Spinal cord (tissue), 10 donors: ENCODE results near the gene ATCAY. TPM values are rescaled to one million over a fixed set of nuclear protein-coding genes. Genes with fewer than 3 reads are reported as not detected.

Source experiments
- DNase-seq, 6 donors: peaks; one replicate each; pipeline versions ENCODE4 v3.0.0 to v3.0.0-alpha.2; 2013 to 2015; ENCODE audit warnings: low spot score in 6 of 6, low read depth in 4 of 6
- H3K27ac ChIP-seq: one replicate; pipeline ENCODE4 v1.5.1; 2013; ENCODE audit warnings: low read depth, low read length, control low read depth
- H3K27me3 ChIP-seq: one replicate; pipeline ENCODE4 v1.6.1; 2013; ENCODE audit warnings: low read length; ENCODE audit not compliant: control insufficient read depth, insufficient read depth
- H3K36me3 ChIP-seq: one replicate; pipeline ENCODE4 v1.6.1; 2013; ENCODE audit warnings: low read length; ENCODE audit not compliant: control insufficient read depth, insufficient read depth
- H3K4me1 ChIP-seq: one replicate; pipeline ENCODE4 v1.6.1; 2013; ENCODE audit warnings: low read length; ENCODE audit not compliant: control insufficient read depth, insufficient read depth
- H3K4me3 ChIP-seq: one replicate; pipeline ENCODE4 v1.5.1; 2013; ENCODE audit warnings: low read depth, low read length, control low read depth
- H3K9me3 ChIP-seq: one replicate; pipeline ENCODE4 v1.6.1; 2013; ENCODE audit warnings: low read length; ENCODE audit not compliant: control insufficient read depth, insufficient read depth
- WGBS: methylation state at CpG from one replicate; pipeline ENCODE4 v1.1.5; 2013; ENCODE audit warnings: missing lambda C conversion rate; ENCODE audit not compliant: insufficient coverage; 5-methylcytosine and 5-hydroxymethylcytosine counted together
- polyA plus RNA-seq, 2 donors: library from polyadenylated mRNA; unstranded; fragments of 120-200 nt; gene quantifications; one replicate each; pipeline ENCODE4 v1.2.1, GENCODE V29; 2013; ENCODE audit not compliant: insufficient read length in 2 of 2
- total RNA-seq, 2 donors: library from RNA; depleted of rRNA in 1 of 2; stranded (reverse); fragments of 120-200 nt in 1 of 2; fragments of >200 nt in 1 of 2; gene quantifications; one replicate each; pipeline versions ENCODE4 v1.2.3 to v1.2.4, GENCODE V29; 2013 to 2014
- donor health status: healthy.

ATCAY gene
- total and polyA plus RNA-seq, 4 donors: 38.1 to 158 (median 91.5) TPM

DNA sequence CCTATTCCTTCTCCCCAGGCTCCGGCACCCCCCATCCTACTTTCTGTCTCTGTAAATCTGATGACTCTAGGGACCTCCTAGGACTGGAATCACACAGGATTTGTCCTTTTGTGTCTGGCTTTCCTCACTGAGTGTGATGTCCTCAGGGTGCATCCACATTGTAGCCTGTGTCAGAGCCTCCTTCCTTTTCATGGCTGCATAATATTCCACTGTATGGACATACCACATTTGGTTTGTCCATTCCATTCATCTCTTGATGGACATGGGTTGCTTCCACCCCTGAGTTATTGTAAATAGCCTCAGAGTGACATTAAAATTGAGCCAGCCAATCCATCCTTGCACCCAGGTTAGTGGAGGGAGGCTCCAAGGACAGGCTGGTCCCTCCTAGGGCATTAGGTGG lies 29.6 kb downstream of the ATCAY start:
- H3K27me3 ChIP-seq: no peaks in the 10 kb centered on the region
- H3K4me1 ChIP-seq: no peaks in the 10 kb centered on the region
- H3K36me3 ChIP-seq: peaks cover 86% of the 10 kb centered on the region
- peaks cover 3% of the 10 kb centered on the region for H3K9me3 ChIP-seq
- DNase-seq: no peak
- WGBS: 94% methylated on average over 1 of the region's 1 CpG
- no peak overlapping the region for H3K4me3 ChIP-seq
- no peak overlapping the region for H3K27ac ChIP-seq

DNA sequence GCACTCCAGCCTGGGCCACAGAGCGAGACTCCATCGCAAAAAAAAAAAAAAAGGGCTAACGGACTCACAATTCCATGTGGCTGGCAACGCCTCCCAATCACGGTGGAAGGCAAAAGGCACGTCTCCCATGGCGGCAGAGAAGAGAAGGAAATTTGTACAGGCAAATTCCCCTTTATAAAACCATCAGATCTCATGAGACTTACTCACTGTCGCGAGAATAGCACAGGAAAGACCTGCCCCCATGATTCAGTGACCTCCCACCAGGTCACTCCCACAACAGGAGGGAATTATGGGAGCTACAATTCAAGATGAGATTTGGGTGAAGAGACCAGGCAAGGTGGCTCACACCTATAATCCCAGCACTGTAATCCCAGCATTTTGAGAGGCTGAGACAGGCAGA lies 33.7 kb downstream of the ATCAY start:
- peaks cover 83% of the 10 kb centered on the region for H3K36me3 ChIP-seq
- peaks cover 3% of the 10 kb centered on the region for H3K9me3 ChIP-seq
- H3K27me3 ChIP-seq: no peaks in the 10 kb centered on the region
- H3K27ac ChIP-seq: no peak overlapping the region
- no CpG with 5 or more reads among the region's 9 CpGs for WGBS
- no peaks in the 10 kb centered on the region for H3K4me1 ChIP-seq
- no peak for DNase-seq
- no peak overlapping the region for H3K4me3 ChIP-seq

DNA sequence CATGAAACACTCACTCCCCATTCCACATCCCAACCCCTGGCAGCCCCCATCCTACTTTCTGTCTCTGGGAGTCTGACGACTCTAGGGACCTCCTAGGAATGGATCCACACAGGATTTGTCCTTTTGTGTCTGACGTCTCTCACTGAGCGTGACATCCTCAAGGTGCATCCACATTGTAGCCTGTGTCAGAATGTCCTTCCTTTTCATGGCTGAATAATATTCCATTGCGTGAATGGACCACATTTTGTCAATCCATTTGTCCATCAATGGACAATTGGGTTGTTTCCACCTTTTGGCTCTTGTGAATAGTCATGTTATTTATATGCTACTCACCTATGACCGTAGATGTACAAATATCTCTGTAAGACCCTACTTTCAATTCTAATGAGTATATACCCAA lies 35.5 kb downstream of the ATCAY start:
- Histone ChIP-seq H3K27me3 (no peaks in the 10 kb centered on the region), H3K4me1 (no peaks in the 10 kb centered on the region), H3K27ac (no peak overlapping the region), H3K9me3 (no peaks in the 10 kb centered on the region), H3K4me3 (no peak overlapping the region), H3K36me3 (peaks cover 77% of the 10 kb centered on the region)
- 59% methylated on average over 3 of the region's 5 CpGs for WGBS
- DNase-seq: no peak

DNA sequence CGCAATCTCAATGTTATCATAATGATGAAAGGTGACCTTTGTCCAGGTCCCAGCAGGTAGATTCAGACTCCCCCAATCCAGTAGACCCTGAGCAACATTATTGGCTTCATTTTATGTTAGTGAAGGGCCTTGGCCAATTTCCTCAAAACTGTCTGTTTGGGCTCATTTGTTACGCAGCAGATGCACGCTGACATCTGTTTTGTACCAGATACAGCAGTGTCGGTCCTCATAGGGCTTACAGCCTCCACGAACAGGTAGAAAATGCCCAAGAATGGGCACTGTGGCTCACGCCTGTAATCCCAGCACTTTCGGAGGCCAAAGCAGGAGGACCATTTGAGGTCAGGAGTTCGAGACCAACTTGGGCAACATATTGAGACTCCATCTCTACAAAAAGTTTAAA lies 39.3 kb downstream of the ATCAY start:
- DNase-seq: no peak
- WGBS: 97% methylated on average over 3 of the region's 8 CpGs
- Histone ChIP-seq H3K36me3 (peaks cover 84% of the 10 kb centered on the region), H3K27ac (no peak overlapping the region), H3K4me3 (no peak overlapping the region), H3K9me3 (peaks cover 2% of the 10 kb centered on the region), H3K27me3 (no peaks in the 10 kb centered on the region), H3K4me1 (no peaks in the 10 kb centered on the region)

GRCh38 chr19:3923096-3923758 lies 42.7 kb downstream of the ATCAY start:
- peaks cover 71% of the 10 kb centered on the region for H3K36me3 ChIP-seq
- no peak for DNase-seq
- no peaks in the 10 kb centered on the region for H3K4me1 ChIP-seq
- H3K4me3 ChIP-seq: no peak overlapping the region
- H3K27ac ChIP-seq: no peak overlapping the region
- no peaks in the 10 kb centered on the region for H3K27me3 ChIP-seq
- peaks cover 4% of the 10 kb centered on the region for H3K9me3 ChIP-seq

DNA sequence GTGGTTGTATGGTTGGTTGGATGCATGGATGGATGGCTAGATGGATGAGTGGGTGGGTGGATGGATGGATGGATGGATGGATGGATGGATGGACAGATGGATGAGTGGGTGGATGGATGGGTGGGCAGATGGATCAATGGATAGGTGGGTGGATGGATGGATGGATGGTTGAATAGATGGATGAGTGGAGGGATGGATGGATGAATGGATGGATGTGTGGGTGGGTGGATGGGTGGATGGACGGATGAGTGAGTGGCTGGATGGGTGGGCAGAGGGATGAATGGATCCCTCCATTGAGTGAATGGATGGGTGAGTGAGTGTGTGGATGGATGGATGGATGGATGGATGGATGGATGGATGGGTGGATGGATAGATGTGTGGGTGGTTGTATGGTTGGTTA lies 43.4 kb downstream of the ATCAY start:
- Histone ChIP-seq H3K36me3 (peaks cover 64% of the 10 kb centered on the region), H3K4me1 (no peaks in the 10 kb centered on the region), H3K9me3 (peaks cover 4% of the 10 kb centered on the region), H3K4me3 (no peak overlapping the region), H3K27ac (no peak overlapping the region), H3K27me3 (no peaks in the 10 kb centered on the region)
- WGBS: 88% methylated on average over 1 of the region's 1 CpG
- no peak for DNase-seq

DNA sequence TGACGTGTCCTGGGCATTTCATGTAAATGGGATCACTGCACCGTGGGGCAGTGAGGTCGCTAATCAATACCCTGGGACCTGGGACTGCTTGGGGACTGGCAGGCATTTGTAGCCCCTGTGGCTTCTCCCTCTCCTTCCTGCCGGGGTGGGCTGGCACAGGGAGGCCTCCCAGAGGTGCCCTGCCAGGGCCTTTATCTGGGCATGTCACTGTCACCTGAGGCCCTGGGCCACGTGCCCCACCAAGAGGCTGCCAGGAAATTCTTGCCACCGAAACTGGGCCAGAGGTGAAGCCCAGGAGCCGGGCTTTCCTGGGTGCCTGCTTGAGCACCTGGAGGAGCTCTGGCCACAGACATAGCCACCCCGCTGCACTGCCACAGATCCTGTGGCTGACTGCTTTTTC lies 50.6 kb downstream of the ATCAY start:
- Histone ChIP-seq H3K27ac (no peak overlapping the region), H3K27me3 (peaks cover 22% of the 10 kb centered on the region), H3K4me3 (no peak overlapping the region), H3K4me1 (peaks cover 10% of the 10 kb centered on the region), H3K9me3 (no peaks in the 10 kb centered on the region), H3K36me3 (peaks cover 7% of the 10 kb centered on the region)
- 76% methylated on average over 8 of the region's 8 CpGs for WGBS
- no peak for DNase-seq

DNA sequence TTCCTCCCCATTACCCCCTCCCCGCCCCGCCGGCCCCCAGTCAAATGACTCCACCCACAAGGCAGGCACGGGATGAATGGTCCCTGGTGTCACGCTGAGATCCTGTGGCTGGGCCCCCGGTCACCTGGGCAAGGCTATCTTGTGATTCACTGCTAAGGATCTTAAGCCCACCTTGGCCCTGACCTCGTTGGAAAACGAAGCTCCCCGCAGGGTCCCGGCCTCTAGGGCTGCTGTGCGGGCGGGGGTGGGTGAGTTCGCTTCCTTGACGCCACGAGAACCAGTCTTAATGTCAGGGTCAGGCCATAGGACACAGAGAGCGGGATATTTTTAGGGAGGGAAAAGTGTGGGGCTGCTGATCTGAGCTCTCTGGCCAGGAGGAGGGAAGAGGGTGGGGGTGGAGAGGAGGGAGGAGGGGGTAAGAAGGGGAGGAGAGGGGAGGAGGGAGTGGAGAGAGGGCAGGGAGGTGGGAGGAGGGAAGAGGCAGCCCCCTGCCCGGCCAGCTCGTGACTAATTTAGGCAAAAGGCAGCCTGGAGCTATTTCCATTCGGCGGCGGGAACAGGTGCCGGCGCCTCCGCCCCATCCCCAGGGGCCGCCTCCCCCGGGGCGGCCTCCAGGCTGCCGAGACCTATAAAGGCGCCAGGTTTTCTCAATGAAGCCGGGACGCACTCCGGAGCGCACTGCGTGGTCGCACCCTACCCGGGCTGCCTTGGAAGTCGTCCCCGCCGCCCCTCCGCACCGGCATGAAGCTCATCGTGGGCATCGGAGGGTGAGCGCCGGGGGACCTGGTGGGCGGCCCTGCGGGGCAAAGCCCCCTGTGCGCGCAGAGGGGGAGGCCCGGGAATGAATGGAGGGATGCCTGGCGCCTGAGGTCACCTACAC lies 52.7 kb downstream of the ATCAY start, which contains the start of gene NMRK2:
NMRK2 (plus strand) TSS at position 139 of the 880 bp plus-strand sequence; CDS start at position 742, 603 bp downstream.
- DNase-seq: no peak
- Histone ChIP-seq H3K27ac (no peak within 1 kb of the TSS), H3K9me3 (no peaks in the 10 kb centered on the region), H3K27me3 (peaks cover 22% of the 10 kb centered on the region), H3K4me3 (no peak within 1 kb of the TSS), H3K36me3 (no peaks in the 10 kb centered on the region), H3K4me1 (peaks cover 10% of the 10 kb centered on the region)
- WGBS: under 1% methylated on average over 47 of the region's 51 CpGs

DNA sequence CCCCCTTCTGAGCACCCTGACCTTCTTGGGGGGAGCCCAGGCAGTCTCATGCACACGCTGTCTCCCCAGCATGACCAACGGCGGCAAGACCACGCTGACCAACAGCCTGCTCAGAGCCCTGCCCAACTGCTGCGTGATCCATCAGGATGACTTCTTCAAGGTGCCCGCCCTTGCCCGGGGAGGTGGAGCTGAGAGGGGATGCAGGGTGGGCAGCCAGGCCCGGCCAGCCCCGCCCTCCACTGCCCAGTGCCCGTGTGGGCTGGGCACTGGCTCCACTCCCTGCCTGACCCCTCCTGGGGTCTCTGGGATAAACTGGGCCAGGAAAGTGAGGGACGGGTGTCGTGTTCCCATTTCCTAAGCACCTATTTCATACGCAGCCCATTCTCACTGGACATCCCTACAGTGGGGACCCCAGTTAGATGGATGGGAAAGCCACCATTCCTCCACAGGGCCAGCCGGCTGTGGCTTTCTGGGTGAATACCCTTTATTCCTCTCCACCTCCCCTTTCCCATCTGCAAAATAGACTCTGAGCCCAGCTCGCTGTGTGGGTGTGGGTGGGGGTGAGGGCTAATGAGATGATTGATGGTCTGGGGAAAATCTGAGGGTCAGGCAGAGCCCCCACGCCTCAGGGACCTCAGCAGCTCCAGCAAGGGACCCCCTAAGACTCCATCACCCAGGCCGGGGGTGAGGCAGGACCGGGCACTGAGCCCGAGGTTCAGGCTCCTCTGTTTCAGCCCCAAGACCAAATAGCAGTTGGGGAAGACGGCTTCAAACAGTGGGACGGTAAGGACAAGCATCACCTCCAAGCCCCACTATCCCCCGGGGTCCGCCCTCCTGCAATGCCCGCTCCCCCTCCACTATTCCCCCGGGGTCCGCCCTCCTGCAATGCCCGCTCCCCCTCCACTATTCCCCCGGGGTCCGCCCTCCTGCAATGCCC lies 56.3 kb downstream of the ATCAY start:
- 87% methylated on average over 12 of the region's 29 CpGs for WGBS
- H3K4me1 ChIP-seq: peaks cover 10% of the 10 kb centered on the region
- DNase-seq: no peak
- H3K27me3 ChIP-seq: peaks cover 22% of the 10 kb centered on the region
- H3K27ac ChIP-seq: no peak overlapping the region
- H3K4me3 ChIP-seq: no peak overlapping the region
- H3K9me3 ChIP-seq: no peaks in the 10 kb centered on the region
- no peaks in the 10 kb centered on the region for H3K36me3 ChIP-seq
